Measurements from ENCODE around the gene NEK10.

DNA sequence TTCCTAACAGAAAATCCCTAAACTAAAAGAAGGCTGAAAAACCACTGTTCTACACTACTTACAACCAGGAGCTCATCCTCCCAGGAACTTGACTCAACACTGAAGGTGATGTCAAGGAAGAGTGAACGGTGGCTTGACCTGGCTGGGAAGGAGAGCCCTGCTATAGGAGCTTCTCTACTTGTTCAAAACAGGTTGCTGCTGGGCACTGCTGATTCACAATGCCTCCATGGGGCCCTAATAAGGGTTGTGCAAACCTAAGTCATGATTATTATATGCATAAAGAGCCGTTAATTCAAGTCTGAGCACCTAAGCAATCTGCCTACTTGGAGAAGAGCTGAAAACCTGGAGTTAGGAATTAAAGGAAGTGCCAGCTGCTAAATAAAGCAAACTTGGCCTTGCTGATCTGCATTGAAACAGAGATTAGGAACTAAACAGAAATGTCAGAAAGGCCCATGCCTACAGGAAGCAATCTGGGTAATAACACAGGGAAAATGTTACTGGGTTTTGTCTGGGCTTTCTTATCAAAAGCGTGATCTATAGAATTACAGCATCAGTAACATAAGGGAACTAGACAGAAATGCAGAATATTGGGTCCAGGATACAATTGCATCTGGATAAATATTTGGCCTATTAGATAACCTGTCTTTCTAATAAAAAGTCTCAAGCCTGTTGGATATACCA lies 243.2 kb downstream of the NEK10 start:
- TF ChIP-seq, protein P1, sequence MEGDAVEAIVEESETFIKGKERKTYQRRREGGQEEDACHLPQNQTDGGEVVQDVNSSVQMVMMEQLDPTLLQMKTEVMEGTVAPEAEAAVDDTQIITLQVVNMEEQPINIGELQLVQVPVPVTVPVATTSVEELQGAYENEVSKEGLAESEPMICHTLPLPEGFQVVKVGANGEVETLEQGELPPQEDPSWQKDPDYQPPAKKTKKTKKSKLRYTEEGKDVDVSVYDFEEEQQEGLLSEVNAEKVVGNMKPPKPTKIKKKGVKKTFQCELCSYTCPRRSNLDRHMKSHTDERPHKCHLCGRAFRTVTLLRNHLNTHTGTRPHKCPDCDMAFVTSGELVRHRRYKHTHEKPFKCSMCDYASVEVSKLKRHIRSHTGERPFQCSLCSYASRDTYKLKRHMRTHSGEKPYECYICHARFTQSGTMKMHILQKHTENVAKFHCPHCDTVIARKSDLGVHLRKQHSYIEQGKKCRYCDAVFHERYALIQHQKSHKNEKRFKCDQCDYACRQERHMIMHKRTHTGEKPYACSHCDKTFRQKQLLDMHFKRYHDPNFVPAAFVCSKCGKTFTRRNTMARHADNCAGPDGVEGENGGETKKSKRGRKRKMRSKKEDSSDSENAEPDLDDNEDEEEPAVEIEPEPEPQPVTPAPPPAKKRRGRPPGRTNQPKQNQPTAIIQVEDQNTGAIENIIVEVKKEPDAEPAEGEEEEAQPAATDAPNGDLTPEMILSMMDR (conservative IDR thresholded peaks at IDR 0.05), result no peak
- TF ChIP-seq EZH2 (IDR thresholded peaks at IDR 0.05; ENCODE audit: low read depth), result no peak

All from PC-9 (cell line).